Posterior vena cava (tissue), 2 donors: Measurements from ENCODE around the gene ADPRHL1. TPM values are rescaled to one million over a fixed set of nuclear protein-coding genes. Genes with fewer than 3 reads are reported as not detected.
"Not testable (repeated sequence)": the region's sequence is repeated elsewhere in the genome, so short reads cannot be mapped to it uniquely, and the experiment has no call there.

Experiments
- DNase-seq: peaks from one replicate; pipeline ENCODE4 v3.0.0-alpha.2; 2020; ENCODE audit warnings: low spot score
- intact Hi-C, 2 donors: fragments of 100-400 bp; cut with DNase I; formaldehyde crosslinking; loops; one replicate each; pipeline versions ENCODE4 v1.14.1 to v1.14.2; 2022 to 2023
- total RNA-seq, 2 donors: library from RNA; stranded (reverse); fragmentation: NEBNext Ultra II Directional; extraction: Animal tissue kit (Norgen Biotek cat#: 25700); gene quantifications; one replicate each; pipeline ENCODE4 v1.2.1, GENCODE V29; 2021
- donor health status: DM: yes; HTN: yes; CAD: no.
- donor health status: DM: yes; HTN: yes; CAD: no.

The ADPRHL1 gene
- total RNA-seq, 2 donors from 2014 or later, result 1.2 to 1.6 TPM

- intact Hi-C loops, result no loop called here
- no peak for DNase-seq
Measured at GRCh38 chr13:113483504-113484293, 30.4 kb upstream of the ADPRHL1 start.

- intact Hi-C loops, result no loop called here
- DNase-seq, result no peak
Measured at GRCh38 chr13:113483081-113483480, 29.8 kb upstream of the ADPRHL1 start.

- DNase-seq, result no peak
- intact Hi-C loops, result no loop called here
Measured at GRCh38 chr13:113479179-113479578, 25.9 kb upstream of the ADPRHL1 start.

GRCh38 chr13:113477724-113478123 lies 24.4 kb upstream of the ADPRHL1 start:
- intact Hi-C loops, result no loop called here
- DNase-seq, result no peak

GRCh38 chr13:113476811-113477210 lies 23.5 kb upstream of the ADPRHL1 start:
- intact Hi-C loops, result no loop called here
- no peak for DNase-seq

- DNase-seq, result no peak
- intact Hi-C loops, result no loop called here
Measured at GRCh38 chr13:113475911-113476310, 22.6 kb upstream of the ADPRHL1 start.

- no peak for DNase-seq
- intact Hi-C loops, result no loop called here
Measured at GRCh38 chr13:113475280-113475679, 22.0 kb upstream of the ADPRHL1 start.

GRCh38 chr13:113474179-113474578 lies 20.9 kb upstream of the ADPRHL1 start:
- DNase-seq, result no peak
- intact Hi-C loops, result no loop called here

GRCh38 chr13:113472355-113473025 lies 19.2 kb upstream of the ADPRHL1 start:
- intact Hi-C loops, result no loop called here

GRCh38 chr13:113471844-113472243 lies 18.6 kb upstream of the ADPRHL1 start:
- intact Hi-C loops, result no loop called here
- DNase-seq, result peak; percentile 53

More at GRCh38 chr13:113472355-113473025, 19.2 kb upstream of the ADPRHL1 start:
- no peak for DNase-seq

GRCh38 chr13:113470635-113471163 lies 17.4 kb upstream of the ADPRHL1 start:
- peak; percentile 37 for DNase-seq
- intact Hi-C loops, result not testable (repeated sequence)

GRCh38 chr13:113470073-113470472 lies 16.8 kb upstream of the ADPRHL1 start:
- intact Hi-C loops, result no loop called here
- peak; percentile 51 for DNase-seq

GRCh38 chr13:113469582-113469981 lies 16.3 kb upstream of the ADPRHL1 start:
- peak; percentile 25 for DNase-seq
- intact Hi-C loops, result no loop called here

- intact Hi-C loops, result no loop called here
- DNase-seq, result peak; percentile 55
Measured at GRCh38 chr13:113468472-113469201, 15.3 kb upstream of the ADPRHL1 start.

- intact Hi-C loops, result no loop called here
Measured at GRCh38 chr13:113468029-113468428, 14.7 kb upstream of the ADPRHL1 start.

GRCh38 chr13:113466383-113466782 lies 13.1 kb upstream of the ADPRHL1 start:
- intact Hi-C loops, result no loop called here
- DNase-seq, result no peak

More at GRCh38 chr13:113468029-113468428, 14.7 kb upstream of the ADPRHL1 start:
- peak; percentile 5 for DNase-seq

- intact Hi-C loops, result no loop called here
- DNase-seq, result peak; percentile 6
Measured at GRCh38 chr13:113465300-113465699, 12.0 kb upstream of the ADPRHL1 start.

- DNase-seq, result peak; percentile 56
- intact Hi-C loops, result no loop called here
Measured at GRCh38 chr13:113464476-113464875, 11.2 kb upstream of the ADPRHL1 start.

GRCh38 chr13:113461022-113461751 lies 7.9 kb upstream of the ADPRHL1 start:
- no peak for DNase-seq
- intact Hi-C loops, result no loop called here
